ENCODE measurements around the gene ASB6. TPM values are rescaled to one million over a fixed set of nuclear protein-coding genes. Genes with fewer than 3 reads are reported as not detected.
"Not testable (repeated sequence)": the region's sequence is repeated elsewhere in the genome, so short reads cannot be mapped to it uniquely, and the experiment has no call there.

Gene ASB6
- total RNA-seq, 1 experiment from 2014 or later, result 17.4 TPM

GRCh38 chr9:129667378-129667777 lies 25.4 kb upstream of the ASB6 start:
- no peak for DNase-seq (ENCODE audit: low read depth)

DNA sequence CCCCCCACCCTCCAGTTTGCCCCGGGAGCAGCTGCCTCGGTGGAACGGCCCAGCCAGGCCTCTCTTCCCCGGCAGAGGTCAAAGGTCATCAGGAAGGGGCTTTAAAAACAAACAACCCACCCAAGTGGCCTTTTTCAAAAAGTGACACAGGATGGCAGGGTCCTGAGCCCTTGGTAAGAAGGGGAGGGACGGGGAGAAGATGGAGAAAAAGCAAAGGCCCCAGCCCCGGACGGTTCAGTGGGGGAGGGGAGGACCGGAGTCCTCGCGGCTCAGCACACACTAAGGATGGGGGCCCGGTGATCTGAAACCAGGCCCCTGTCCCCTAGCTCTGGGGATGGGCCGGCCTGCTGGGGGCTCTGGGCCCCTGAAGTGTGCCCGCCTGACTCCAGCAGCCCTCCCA lies 24.6 kb upstream of the ASB6 start:
- DNase-seq (ENCODE audit: low read depth), result no peak

DNA sequence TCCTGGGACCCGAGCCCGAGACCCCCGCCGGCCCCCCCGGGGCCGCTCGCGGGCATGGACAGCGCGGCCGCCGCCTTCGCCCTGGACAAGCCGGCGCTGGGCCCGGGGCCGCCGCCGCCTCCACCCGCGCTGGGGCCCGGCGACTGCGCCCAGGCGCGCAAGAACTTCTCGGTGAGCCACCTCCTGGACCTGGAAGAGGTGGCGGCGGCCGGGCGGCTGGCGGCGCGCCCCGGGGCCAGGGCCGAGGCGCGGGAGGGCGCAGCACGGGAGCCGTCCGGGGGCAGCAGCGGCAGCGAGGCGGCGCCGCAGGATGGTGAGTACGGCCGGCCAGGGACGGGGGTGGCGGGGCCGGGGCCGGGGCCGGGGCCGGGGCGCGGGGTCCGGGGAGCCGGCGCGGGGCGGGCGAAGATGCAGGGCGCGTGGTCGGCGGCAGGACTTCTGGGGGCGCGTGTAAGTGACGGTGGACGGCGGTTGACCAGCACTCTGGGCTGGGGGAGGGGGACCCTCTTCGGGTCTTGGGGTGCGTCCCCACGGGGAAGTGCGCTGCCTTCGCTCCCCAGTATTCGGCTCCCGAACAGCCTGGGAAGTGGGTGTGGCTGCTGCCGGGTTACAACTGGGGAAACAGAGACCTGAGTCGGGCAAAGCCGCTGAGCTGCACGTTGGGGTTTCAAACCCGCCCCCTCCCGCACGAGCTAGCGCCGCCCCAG lies 24.0 kb upstream of the ASB6 start:
- DNase-seq (ENCODE audit: low read depth), result no peak

- no peak for DNase-seq (ENCODE audit: low read depth)
Observed at GRCh38 chr9:129665389-129665775, 23.4 kb upstream of the ASB6 start, which contains the start of gene PRRX2. Gene PRRX2 (plus strand): TSS chr9:129665647. CDS start chr9:129665868, 221 bp downstream.

GRCh38 chr9:129664746-129665388 lies 22.9 kb upstream of the ASB6 start:
- DNase-seq (ENCODE audit: low read depth), result no peak

- not testable (repeated sequence) for DNase-seq (ENCODE audit: low read depth)
Observed at GRCh38 chr9:129662239-129662638, 20.3 kb upstream of the ASB6 start.

- DNase-seq (ENCODE audit: low read depth), result no peak
Observed at GRCh38 chr9:129661029-129661428, 19.1 kb upstream of the ASB6 start.

GRCh38 chr9:129656795-129657390 lies 14.9 kb upstream of the ASB6 start:
- peak; percentile 81 for DNase-seq (ENCODE audit: low read depth)

DNA sequence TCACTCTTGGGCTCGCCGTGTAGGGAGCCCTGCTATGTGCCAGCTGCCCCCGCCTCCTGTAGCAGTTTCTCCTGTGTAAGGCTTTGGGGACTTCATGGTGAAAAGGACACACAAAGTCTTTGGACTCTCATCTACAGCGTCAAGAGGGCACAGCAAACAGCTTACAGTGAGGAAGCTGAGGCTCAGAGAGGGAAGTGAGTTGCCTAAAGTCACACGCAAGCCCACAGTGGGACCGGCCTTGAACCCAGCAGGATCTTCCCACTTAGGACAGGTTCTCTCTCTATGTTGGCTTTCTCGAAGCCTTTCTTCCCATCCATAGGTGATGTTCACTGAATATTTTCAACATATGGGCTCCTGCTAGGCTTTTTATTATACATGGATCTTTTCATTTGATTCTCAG lies 13.7 kb upstream of the ASB6 start:
- no peak for DNase-seq (ENCODE audit: low read depth)

GRCh38 chr9:129655154-129655553 lies 13.2 kb upstream of the ASB6 start:
- no peak for DNase-seq (ENCODE audit: low read depth)

- DNase-seq (ENCODE audit: low read depth), result no peak
Observed at GRCh38 chr9:129654554-129655040, 12.6 kb upstream of the ASB6 start.

DNA sequence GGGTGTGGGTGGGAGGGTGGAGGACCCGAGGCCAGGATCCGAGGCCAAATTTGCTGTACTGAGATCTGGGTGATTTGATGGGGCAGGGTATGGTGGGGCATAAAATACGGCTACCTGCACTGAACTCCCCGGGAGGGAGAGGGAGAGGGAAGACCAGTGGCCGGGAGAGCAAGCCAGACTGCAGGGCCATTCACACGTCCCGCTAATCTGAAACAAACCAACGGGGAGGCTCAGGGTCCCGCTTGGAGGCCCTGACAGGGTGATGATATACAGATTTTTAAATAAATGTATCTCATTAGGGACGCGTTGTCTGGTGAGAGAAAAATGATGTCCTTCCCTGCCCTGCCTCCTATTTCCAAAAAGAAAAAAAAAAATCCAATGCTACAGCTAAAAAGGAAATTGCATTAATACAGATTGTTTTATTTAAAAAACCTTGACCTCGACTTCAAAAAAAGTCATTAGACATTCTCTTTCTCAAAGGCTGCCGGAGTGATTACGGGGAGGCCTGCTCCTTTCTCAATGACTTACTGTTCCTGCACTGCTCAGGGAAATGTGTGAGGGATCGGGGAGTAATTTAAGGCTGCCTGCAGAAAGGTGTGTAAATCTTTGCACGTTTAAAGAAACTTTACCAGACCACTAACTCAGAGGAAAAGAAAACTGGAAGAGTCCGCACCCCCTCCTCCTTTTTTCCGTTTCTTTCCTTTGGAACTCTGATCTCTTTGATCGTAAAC lies 12.0 kb upstream of the ASB6 start:
- no peak for DNase-seq (ENCODE audit: low read depth)

- DNase-seq (ENCODE audit: low read depth), result no peak
Observed at GRCh38 chr9:129650680-129651235, 8.8 kb upstream of the ASB6 start.

- DNase-seq (ENCODE audit: low read depth), result no peak
Observed at GRCh38 chr9:129649726-129650679, 8.1 kb upstream of the ASB6 start.

- DNase-seq (ENCODE audit: low read depth), result no peak
Observed at GRCh38 chr9:129648764-129649115, 6.8 kb upstream of the ASB6 start.

DNA sequence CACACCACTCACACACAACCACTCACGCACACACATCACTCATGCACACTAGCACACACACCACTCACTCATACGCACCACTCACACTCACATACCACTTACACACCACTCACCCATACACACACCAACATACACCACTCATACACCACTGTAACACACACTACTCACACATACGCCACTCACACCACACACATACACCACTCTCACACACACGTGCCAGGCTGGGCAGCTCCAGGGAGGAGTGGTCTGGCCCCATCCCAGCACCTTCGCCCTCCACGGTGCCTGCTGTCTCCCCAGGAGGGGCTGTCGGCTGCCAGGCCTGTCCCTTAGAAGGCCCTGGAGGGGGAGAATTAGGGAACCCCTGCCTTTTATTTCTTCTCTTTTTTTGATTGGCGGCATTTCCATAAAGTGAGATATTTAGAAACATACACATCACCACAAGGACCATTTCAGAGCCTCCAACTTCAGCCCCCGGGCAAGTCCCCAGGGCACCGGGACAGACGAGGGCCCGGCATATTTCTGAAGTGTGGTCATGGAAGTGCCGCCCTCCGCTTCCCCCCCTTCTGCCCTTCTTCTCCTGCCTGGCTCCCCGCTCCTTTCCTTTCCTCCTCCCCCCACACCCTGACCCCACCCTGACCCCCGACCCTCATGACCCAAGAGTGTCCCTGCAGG lies 6.3 kb upstream of the ASB6 start:
- DNase-seq (ENCODE audit: low read depth), result peak; percentile 38

- no peak for DNase-seq (ENCODE audit: low read depth)
Observed at GRCh38 chr9:129647635-129648034, 5.7 kb upstream of the ASB6 start.

- DNase-seq (ENCODE audit: low read depth), result no peak
Observed at GRCh38 chr9:129646654-129647053, 4.7 kb upstream of the ASB6 start.

DNA sequence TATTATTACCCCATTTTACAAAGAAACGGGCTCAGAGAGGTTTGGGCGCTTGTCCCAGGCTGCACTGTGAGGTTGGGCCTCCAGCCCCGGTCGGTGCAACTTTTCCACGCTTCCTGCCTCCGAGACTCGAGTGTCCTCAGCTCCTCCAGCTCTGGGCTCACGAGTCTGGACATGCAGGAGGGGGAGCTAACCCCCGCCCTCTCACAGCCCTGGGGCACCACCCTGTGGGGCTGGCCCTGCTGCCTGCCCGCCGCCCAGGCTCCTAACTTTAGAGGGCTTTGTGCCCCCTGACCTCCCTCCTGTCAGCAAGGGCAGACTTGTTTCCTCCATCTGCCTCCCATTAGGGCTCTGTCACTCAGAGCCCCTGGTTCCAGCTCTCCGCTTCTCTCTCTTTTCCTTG lies 4.3 kb upstream of the ASB6 start:
- no peak for DNase-seq (ENCODE audit: low read depth)

DNA sequence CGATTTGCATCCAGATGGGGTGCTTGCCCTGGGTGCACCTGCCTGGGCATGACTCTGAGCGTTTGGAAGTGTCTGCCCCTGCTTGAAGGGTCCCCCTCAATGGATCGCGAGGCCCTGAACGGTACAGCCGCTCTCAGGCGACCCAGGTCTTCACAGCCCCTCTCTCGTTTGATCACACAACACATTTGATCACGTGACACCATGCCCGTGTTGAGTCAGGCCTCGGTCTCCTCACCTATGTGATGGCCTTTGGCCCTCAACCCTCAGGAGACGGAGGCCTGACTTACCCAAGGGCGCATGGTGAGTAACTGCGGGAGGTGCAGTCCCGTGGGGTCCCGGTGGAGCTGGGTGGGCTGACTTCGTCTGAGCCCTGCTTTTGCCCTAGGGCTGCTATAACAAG lies 3.0 kb upstream of the ASB6 start:
- DNase-seq (ENCODE audit: low read depth), result no peak
